ENCODE results near the gene LRFN2. TPM values are rescaled to one million over a fixed set of nuclear protein-coding genes. Genes with fewer than 3 reads are reported as not detected.

Gene LRFN2
- total RNA-seq, 2 donors from 2014 or later, result 0.62 TPM; not detected in 1

DNA sequence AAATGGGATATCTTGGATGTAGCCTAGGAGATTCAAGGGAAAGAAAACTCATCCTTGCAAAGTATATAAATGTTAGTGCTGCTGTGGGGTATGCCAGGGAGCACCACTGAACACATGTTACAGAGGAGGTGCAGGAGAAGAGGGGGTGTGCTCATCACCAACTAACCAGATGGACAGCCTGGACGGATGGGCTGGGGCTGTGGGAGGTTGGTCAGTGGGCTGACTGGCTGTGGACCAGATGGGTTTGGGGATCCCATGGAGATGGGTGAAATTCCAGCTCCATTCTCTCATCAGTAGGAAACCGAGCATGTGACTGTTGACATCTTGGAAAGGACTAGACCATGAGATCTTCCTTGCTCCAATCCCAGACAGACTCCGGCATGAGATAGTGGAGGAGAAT lies 201.0 kb downstream of the LRFN2 start:
- no peaks in the 10 kb centered on the region for H3K4me1 ChIP-seq (replicated peaks)
- no peak for DNase-seq (ENCODE audit: low spot score)
- H3K9me3 ChIP-seq, result no peaks in the 10 kb centered on the region
- TF ChIP-seq CTCF (IDR thresholded peaks at IDR 0.05) (no peak), POLR2A (IDR thresholded peaks at IDR 0.05) (no peak), POLR2AphosphoS5 (IDR thresholded peaks at IDR 0.05) (no peak)
- no peaks in the 10 kb centered on the region for H3K36me3 ChIP-seq
- H3K4me3 ChIP-seq, result no peak overlapping the region
- H3K27ac ChIP-seq, result no peak overlapping the region
- no peaks in the 10 kb centered on the region for H3K27me3 ChIP-seq (replicated peaks; ENCODE audit: insufficient read depth)
- 67% methylated on average over 3 of the region's 3 CpGs for WGBS
- intact Hi-C loops (cut with DNase I), result loop anchor here (10.0 kb wide), 1 partner anchor 531 kb away; no protein-coding TSS in a partner anchor

DNA sequence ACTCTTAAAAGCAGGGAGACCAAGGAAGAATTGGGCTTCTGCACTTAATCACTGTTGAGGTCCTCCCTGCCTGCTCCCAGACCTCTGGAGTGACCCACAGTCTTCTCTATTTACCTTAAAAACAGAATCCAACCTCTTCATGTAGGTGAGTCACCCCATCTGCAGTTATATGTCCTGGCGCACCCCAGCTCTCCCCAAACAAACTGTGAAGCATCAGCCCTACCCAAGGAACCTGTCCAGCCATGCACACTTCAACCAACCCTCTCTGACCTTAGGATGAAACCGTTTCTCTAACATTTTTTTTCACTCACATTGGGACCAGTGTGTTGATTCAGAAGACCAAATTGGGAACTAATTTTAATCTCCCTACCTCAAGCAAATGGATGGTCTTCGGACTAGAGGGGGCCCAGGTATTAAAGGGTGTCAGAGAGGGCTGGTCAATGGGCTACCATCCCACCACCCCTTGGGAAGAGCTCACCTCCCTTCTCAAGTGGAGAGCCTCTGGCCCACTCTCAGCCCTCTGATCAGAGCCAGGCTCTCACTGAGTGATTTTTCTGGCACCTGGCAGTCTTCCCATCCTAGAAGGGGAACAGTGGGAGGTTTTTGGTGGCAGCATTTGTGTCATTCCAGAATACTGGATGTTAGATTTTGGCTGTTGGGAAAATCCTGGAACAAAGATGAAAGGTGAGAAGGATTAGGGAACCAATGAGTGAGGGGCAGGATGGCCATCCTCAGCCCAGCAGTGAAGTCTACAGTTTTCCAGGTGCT lies 203.6 kb downstream of the LRFN2 start:
- Histone ChIP-seq H3K27ac (no peak overlapping the region), H3K27me3 (replicated peaks; ENCODE audit: insufficient read depth) (no peaks in the 10 kb centered on the region), H3K9me3 (no peaks in the 10 kb centered on the region), H3K4me1 (replicated peaks) (no peaks in the 10 kb centered on the region), H3K4me3 (no peak overlapping the region), H3K36me3 (no peaks in the 10 kb centered on the region)
- TF ChIP-seq CTCF (IDR thresholded peaks at IDR 0.05) (no peak), POLR2A (IDR thresholded peaks at IDR 0.05) (no peak), POLR2AphosphoS5 (IDR thresholded peaks at IDR 0.05) (no peak)
- intact Hi-C loops (cut with DNase I), result loop anchor here (10.0 kb wide), 1 partner anchor 529 kb away; no protein-coding TSS in a partner anchor
- WGBS, result 86% methylated on average over 3 of the region's 3 CpGs
- no peak for DNase-seq (ENCODE audit: low spot score)

- H3K27ac ChIP-seq, result no peak overlapping the region
- no peaks in the 10 kb centered on the region for H3K9me3 ChIP-seq
- TF ChIP-seq CTCF (IDR thresholded peaks at IDR 0.05) (no peak), POLR2A (IDR thresholded peaks at IDR 0.05) (no peak), POLR2AphosphoS5 (IDR thresholded peaks at IDR 0.05) (no peak)
- H3K4me3 ChIP-seq, result no peak overlapping the region
- DNase-seq (ENCODE audit: low spot score), result no peak
- no peaks in the 10 kb centered on the region for H3K36me3 ChIP-seq
- H3K27me3 ChIP-seq (replicated peaks; ENCODE audit: insufficient read depth), result no peaks in the 10 kb centered on the region
- WGBS, result 87% methylated on average over 4 of the region's 4 CpGs
- intact Hi-C loops (cut with DNase I), result loop anchor here (10.0 kb wide), 1 partner anchor 525 kb away; no protein-coding TSS in a partner anchor
- H3K4me1 ChIP-seq (replicated peaks), result no peaks in the 10 kb centered on the region
Measured at GRCh38 chr6:40380271-40380670, 206.9 kb downstream of the LRFN2 start.

DNA sequence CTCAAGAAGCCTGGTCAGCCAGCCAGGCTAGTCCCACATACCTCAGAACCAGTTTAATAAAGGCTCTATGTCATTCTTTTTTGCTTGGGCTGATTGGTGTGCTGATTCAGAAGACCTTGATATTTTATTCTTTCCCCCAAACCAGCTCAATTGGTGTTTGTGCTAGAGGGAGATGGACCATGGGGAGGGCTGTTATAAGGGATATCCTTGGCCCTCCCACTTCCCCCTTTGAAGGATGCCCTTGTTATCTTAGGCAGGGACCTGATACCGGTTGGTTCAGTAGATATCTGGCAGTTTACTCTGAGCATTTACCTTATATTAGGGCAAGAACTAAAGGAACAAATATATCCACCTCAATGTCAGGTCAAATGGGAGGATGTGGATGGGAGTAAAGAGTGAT lies 207.4 kb downstream of the LRFN2 start:
- 67% methylated on average over 1 of the region's 1 CpG for WGBS
- Histone ChIP-seq H3K36me3 (no peaks in the 10 kb centered on the region), H3K27me3 (replicated peaks; ENCODE audit: insufficient read depth) (no peaks in the 10 kb centered on the region), H3K27ac (no peak overlapping the region), H3K9me3 (no peaks in the 10 kb centered on the region), H3K4me3 (no peak overlapping the region), H3K4me1 (replicated peaks) (no peaks in the 10 kb centered on the region)
- no peak for TF ChIP-seq CTCF (IDR thresholded peaks at IDR 0.05)
- TF ChIP-seq POLR2A (IDR thresholded peaks at IDR 0.05), result no peak
- TF ChIP-seq POLR2AphosphoS5 (IDR thresholded peaks at IDR 0.05), result no peak
- no peak for DNase-seq (ENCODE audit: low spot score)
- intact Hi-C loops (cut with DNase I), result loop anchor here (10.0 kb wide), 1 partner anchor 525 kb away; no protein-coding TSS in a partner anchor

DNA sequence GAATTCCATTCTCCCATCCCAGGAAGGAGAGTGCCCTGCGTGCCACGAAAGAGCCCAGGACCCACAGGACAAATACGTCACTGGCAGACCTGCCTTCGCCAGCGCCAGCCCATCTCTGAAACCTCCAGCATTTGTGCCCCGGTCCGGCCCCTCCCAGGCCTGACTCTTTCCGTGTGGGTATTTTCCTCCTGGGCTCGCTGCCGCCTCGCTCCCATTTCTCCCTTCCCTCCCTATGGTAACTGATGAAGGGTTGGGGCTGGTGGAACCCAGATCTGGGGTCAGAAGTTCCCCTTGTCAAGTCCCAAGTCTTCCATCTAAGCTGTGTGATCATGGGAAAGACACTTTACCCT lies 208.5 kb downstream of the LRFN2 start:
- no peaks in the 10 kb centered on the region for H3K9me3 ChIP-seq
- TF ChIP-seq POLR2AphosphoS5 (IDR thresholded peaks at IDR 0.05) (no peak), CTCF (IDR thresholded peaks at IDR 0.05) (no peak), POLR2A (IDR thresholded peaks at IDR 0.05) (no peak)
- H3K36me3 ChIP-seq, result no peaks in the 10 kb centered on the region
- no peak overlapping the region for H3K27ac ChIP-seq
- WGBS, result 99% methylated on average over 11 of the region's 11 CpGs
- intact Hi-C loops (cut with DNase I), result no loop called here
- no peaks in the 10 kb centered on the region for H3K4me1 ChIP-seq (replicated peaks)
- no peaks in the 10 kb centered on the region for H3K27me3 ChIP-seq (replicated peaks; ENCODE audit: insufficient read depth)
- DNase-seq (ENCODE audit: low spot score), result no peak
- H3K4me3 ChIP-seq, result no peak overlapping the region

All from prostate gland (tissue), 2 donors.